Mucosa of stomach (tissue), 1 donor: ENCODE results near the gene UNC5B.

Source experiments
- H3K27me3 ChIP-seq: one replicate; pipeline ENCODE4 v1.7.0; 2013; ENCODE audit warnings: mild to moderate bottlenecking, low read length; ENCODE audit not compliant: control insufficient read depth, insufficient read depth
- H3K36me3 ChIP-seq: one replicate; pipeline ENCODE4 v1.7.0; 2013; ENCODE audit warnings: low read length; ENCODE audit not compliant: control insufficient read depth, insufficient read depth
- H3K4me1 ChIP-seq: one replicate; pipeline ENCODE4 v1.7.0; 2013; ENCODE audit warnings: mild to moderate bottlenecking, low read length; ENCODE audit not compliant: control insufficient read depth, insufficient read depth
- H3K4me3 ChIP-seq: one replicate; pipeline ENCODE4 v1.7.0; 2013; ENCODE audit warnings: low read length
- H3K9ac ChIP-seq: one replicate; pipeline ENCODE4 v1.7.0; 2013; ENCODE audit warnings: mild to moderate bottlenecking, low read length, moderate library complexity
- H3K9me3 ChIP-seq: one replicate; pipeline ENCODE4 v1.7.0; 2013; ENCODE audit warnings: mild to moderate bottlenecking, low read length, moderate library complexity; ENCODE audit not compliant: control insufficient read depth
- donor health status: Pancreatic carcinoma.

UNC5B gene

DNA sequence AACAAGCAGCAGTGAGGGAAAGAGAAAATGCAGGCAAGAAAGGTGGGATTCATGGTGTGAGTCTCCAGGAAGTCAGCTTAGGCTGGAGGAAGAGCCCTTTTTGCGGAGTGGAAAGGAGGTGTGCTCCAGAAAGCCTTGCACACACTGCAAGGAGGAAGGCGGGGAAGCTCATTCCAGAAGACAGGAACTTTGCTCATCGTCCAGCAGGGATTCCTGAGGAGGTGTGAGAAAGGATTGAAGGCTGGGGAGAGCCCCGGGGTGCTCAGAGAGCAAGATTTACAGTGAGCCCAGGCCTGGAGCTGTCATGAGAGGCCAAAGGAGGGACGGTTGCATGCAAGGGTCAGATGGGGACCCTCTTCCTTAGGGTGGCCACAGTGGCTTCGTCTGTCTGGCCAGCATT, 124.3 kb downstream of the UNC5B start:
- Histone ChIP-seq H3K27me3 (no peaks in the 10 kb centered on the region), H3K9ac (no peak overlapping the region), H3K9me3 (no peaks in the 10 kb centered on the region), H3K36me3 (no peaks in the 10 kb centered on the region), H3K4me3 (no peak overlapping the region), H3K4me1 (peaks cover 48% of the 10 kb centered on the region)

- H3K27me3 ChIP-seq, result no peaks in the 10 kb centered on the region
- H3K9ac ChIP-seq, result no peak overlapping the region
- H3K36me3 ChIP-seq, result no peaks in the 10 kb centered on the region
- H3K4me1 ChIP-seq, result peaks cover 51% of the 10 kb centered on the region
- H3K9me3 ChIP-seq, result no peaks in the 10 kb centered on the region
- no peak overlapping the region for H3K4me3 ChIP-seq
Observed at GRCh38 chr10:71337219-71337701, 124.9 kb downstream of the UNC5B start.

GRCh38 chr10:71338728-71339495, 126.5 kb downstream of the UNC5B start:
- Histone ChIP-seq H3K36me3 (no peaks in the 10 kb centered on the region), H3K9me3 (no peaks in the 10 kb centered on the region), H3K4me3 (no peak overlapping the region), H3K4me1 (peaks cover 64% of the 10 kb centered on the region), H3K27me3 (no peaks in the 10 kb centered on the region), H3K9ac (no peak overlapping the region)

DNA sequence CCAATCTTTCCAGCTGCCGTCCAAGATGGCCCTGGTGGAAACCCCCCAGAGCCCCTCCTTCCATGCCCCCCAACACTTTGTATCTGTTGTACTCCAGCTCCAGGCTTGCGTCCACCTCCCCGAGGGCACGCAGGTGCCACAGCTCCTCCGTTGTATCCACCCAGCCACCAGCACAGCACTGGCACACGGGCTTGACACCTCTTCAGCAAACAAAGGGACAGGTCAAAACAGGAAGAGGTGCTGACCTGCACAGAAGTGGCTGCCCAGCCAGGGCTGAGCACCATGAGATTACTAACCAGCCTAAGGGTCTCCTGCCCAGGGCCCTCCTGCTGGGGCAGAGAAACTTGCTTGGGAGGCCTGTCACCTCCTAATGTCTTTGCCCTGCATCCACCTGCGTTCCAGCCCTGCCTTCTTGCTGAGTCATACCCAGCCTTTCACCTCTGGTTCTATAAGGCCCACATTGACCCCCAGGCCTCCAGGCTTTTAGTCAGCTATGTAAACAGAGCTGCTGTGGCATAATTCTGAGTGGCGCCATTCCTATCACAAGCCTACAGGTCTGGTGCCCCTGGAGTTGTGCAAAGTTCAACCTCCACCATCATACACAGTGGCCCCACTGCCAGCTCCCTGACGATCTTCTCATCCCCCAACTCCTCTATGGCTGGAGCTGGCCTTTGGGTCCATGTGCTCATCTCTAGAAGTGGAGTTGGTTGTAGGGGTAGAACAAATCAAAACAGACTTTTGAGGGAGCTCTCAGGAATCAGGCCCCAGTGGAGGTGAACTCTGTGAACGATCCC, 127.6 kb downstream of the UNC5B start:
- Histone ChIP-seq H3K27me3 (no peaks in the 10 kb centered on the region), H3K36me3 (no peaks in the 10 kb centered on the region), H3K4me1 (peaks cover 72% of the 10 kb centered on the region), H3K4me3 (no peak overlapping the region), H3K9me3 (no peaks in the 10 kb centered on the region), H3K9ac (no peak overlapping the region)

GRCh38 chr10:71342573-71343391, 130.4 kb downstream of the UNC5B start:
- H3K4me3 ChIP-seq, result no peak overlapping the region
- H3K9me3 ChIP-seq, result no peaks in the 10 kb centered on the region
- H3K9ac ChIP-seq, result no peak overlapping the region
- H3K27me3 ChIP-seq, result no peaks in the 10 kb centered on the region
- H3K4me1 ChIP-seq, result peaks cover 82% of the 10 kb centered on the region
- no peaks in the 10 kb centered on the region for H3K36me3 ChIP-seq

- no peaks in the 10 kb centered on the region for H3K36me3 ChIP-seq
- no peaks in the 10 kb centered on the region for H3K9me3 ChIP-seq
- H3K4me3 ChIP-seq, result no peak overlapping the region
- no peak overlapping the region for H3K9ac ChIP-seq
- H3K27me3 ChIP-seq, result no peaks in the 10 kb centered on the region
- H3K4me1 ChIP-seq, result peaks cover 86% of the 10 kb centered on the region
Observed at GRCh38 chr10:71343392-71343773, 131.0 kb downstream of the UNC5B start.

- no peaks in the 10 kb centered on the region for H3K9me3 ChIP-seq
- H3K4me3 ChIP-seq, result no peak overlapping the region
- H3K4me1 ChIP-seq, result peaks cover 86% of the 10 kb centered on the region
- no peak overlapping the region for H3K9ac ChIP-seq
- no peaks in the 10 kb centered on the region for H3K27me3 ChIP-seq
- no peaks in the 10 kb centered on the region for H3K36me3 ChIP-seq
Observed at GRCh38 chr10:71344154-71344925, 132.0 kb downstream of the UNC5B start.

DNA sequence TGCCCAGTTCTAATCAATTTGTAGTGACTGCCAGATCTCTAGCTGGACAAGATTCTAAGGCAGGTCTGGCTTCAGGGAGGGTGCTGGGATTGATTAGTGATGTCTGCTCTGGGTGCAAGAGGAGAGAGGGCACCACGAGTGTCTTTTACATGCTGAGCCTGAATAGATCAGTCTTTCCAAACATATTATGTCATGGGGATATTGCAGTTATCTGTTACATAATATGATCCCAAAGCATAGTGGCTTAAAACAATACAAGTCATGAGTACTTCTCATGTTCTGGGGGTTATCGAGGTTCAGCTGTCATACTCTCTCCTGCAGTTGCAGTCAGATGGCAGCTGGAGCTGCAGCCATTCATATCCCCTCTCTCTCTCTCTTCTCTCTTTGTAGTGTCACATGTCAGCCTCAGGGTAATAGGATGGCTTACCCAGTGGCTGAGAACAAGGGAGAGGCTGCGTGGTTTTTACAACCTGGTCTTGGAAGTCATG, 132.7 kb downstream of the UNC5B start:
- H3K4me3 ChIP-seq, result no peak overlapping the region
- H3K4me1 ChIP-seq, result peaks cover 86% of the 10 kb centered on the region
- no peaks in the 10 kb centered on the region for H3K27me3 ChIP-seq
- no peaks in the 10 kb centered on the region for H3K36me3 ChIP-seq
- no peaks in the 10 kb centered on the region for H3K9me3 ChIP-seq
- H3K9ac ChIP-seq, result no peak overlapping the region

DNA sequence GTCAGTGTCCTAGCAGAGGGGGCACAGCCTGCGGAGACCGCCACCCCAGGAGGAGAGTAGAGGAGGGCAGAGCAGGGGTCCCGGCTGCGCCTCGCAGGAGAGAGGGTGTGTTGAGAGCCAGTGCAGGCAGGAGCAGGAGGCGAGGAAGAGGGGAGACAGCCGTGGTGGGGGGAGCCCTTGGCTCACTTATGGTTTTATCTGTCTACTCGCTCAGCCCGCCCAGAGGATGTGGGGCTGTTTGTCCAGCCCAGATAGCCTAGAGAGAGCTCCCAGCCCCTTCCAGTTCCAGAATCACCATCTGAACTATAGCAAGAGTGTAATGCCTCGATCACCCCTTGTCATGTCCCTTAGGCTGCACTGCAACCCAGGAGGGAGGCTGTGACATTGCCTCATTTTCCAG, 133.3 kb downstream of the UNC5B start:
- no peak overlapping the region for H3K4me3 ChIP-seq
- peaks cover 79% of the 10 kb centered on the region for H3K4me1 ChIP-seq
- no peaks in the 10 kb centered on the region for H3K9me3 ChIP-seq
- H3K27me3 ChIP-seq, result no peaks in the 10 kb centered on the region
- H3K9ac ChIP-seq, result no peak overlapping the region
- no peaks in the 10 kb centered on the region for H3K36me3 ChIP-seq

GRCh38 chr10:71346731-71347130, 134.4 kb downstream of the UNC5B start:
- no peaks in the 10 kb centered on the region for H3K36me3 ChIP-seq
- no peak overlapping the region for H3K9ac ChIP-seq
- peaks cover 76% of the 10 kb centered on the region for H3K4me1 ChIP-seq
- no peaks in the 10 kb centered on the region for H3K27me3 ChIP-seq
- no peaks in the 10 kb centered on the region for H3K9me3 ChIP-seq
- no peak overlapping the region for H3K4me3 ChIP-seq
